ENCODE data around the gene TBC1D5. TPM values are rescaled to one million over a fixed set of nuclear protein-coding genes. Genes with fewer than 3 reads are reported as not detected.

TBC1D5 gene
- total RNA-seq, 1 experiment from 2014 or later, result 33.9 TPM

- DNase-seq (ENCODE audit: low read depth, low spot score) (peak; percentile 10), ATAC-seq (no peak)
- BruUV-seq (replicated peaks), result no TSS peak
- no peak overlapping the region for H3K9ac ChIP-seq (ENCODE audit: low read length)
- RAD21 ChIA-PET (ENCODE audit: low non-redundant PET in 1 of 2, low total read pairs in 2 of 2, uncharacterized antibody in 2 of 2, unreplicated experiment in 2 of 2), result no interaction called here
- no peaks in the 10 kb centered on the region for H4K20me1 ChIP-seq (ENCODE audit: insufficient read depth)
- no peaks in the 10 kb centered on the region for H3K9me2 ChIP-seq (ENCODE audit: insufficient read depth)
- H3K79me2 ChIP-seq (ENCODE audit: insufficient read depth, low read length), result no peaks in the 10 kb centered on the region
- POLR2A ChIA-PET, result interaction anchor here (0.6 kb wide), 1 partner anchor 911 kb away, joined by 3 read pairs; no protein-coding TSS in a partner anchor
- H3K36me3 ChIP-seq (ENCODE audit: control insufficient read depth in 1 of 2, insufficient read depth in 2 of 2, low read length in 2 of 2), result no peaks in the 10 kb centered on the region
- no peaks in the 10 kb centered on the region for H3K27me3 ChIP-seq (ENCODE audit: insufficient read depth, low read length)
- H3K4me1 ChIP-seq (ENCODE audit: control insufficient read depth in 1 of 2, insufficient read depth in 2 of 2, low read length in 2 of 2), result no peaks in the 10 kb centered on the region
- CTCF ChIA-PET, result no interaction called here
- H2AFZ ChIP-seq (ENCODE audit: low read depth, low read length, poor library complexity, severe bottlenecking), result no peak overlapping the region
- no peak overlapping the region for H3K4me3 ChIP-seq (replicated peaks in 1 of 2; ENCODE audit: low read depth in 1 of 2, low read length in 2 of 2)
- no peak overlapping the region for H3K27ac ChIP-seq (ENCODE audit: low read depth, low read length)
- no peaks in the 10 kb centered on the region for H3K9me3 ChIP-seq (ENCODE audit: control insufficient read depth in 1 of 2, insufficient read depth in 1 of 2, low read depth in 1 of 2, low read length in 2 of 2)
- no peak for TF ChIP-seq CBX3 (IDR thresholded peaks at IDR 0.05; ENCODE audit: low read depth)
- no peak for TF ChIP-seq SRF (IDR thresholded peaks at IDR 0.05; ENCODE audit: low read depth)
- no peak for TF ChIP-seq EGR1 (IDR thresholded peaks at IDR 0.05; ENCODE audit: low read depth)
- TF ChIP-seq CEBPB (IDR thresholded peaks at IDR 0.05; ENCODE audit: low read depth), result no peak
- no peak for TF ChIP-seq EZH2phosphoT487 (IDR thresholded peaks at IDR 0.05; ENCODE audit: borderline replicate concordance)
- no peak for TF ChIP-seq ATF3 (IDR thresholded peaks at IDR 0.05)
- no peak for TF ChIP-seq YY1 (IDR thresholded peaks at IDR 0.05; ENCODE audit: extremely low read depth, insufficient replicate concordance, low read depth, low read length)
- no peak for TF ChIP-seq MAX (IDR thresholded peaks at IDR 0.05)
- H3K4me2 ChIP-seq (ENCODE audit: low read length), result no peak overlapping the region
- intact Hi-C loops (cut with micrococcal nuclease), result no loop called here
These were observed 263.8 kb downstream of the TBC1D5 start for GRCh38 chr3:17478673-17479072.

- no peak for TF ChIP-seq ATF3 (IDR thresholded peaks at IDR 0.05)
- TF ChIP-seq RAD21 (IDR thresholded peaks at IDR 0.05; ENCODE audit: low read depth), result peak; percentile 44
- peak in 2 of 3 experiments; percentile 20 to 34; a peak in 3 of 6 replicates for TF ChIP-seq CTCF (IDR thresholded peaks at IDR 0.05 in 2 of 3, conservative IDR thresholded peaks at IDR 0.05 in 1 of 3; ENCODE audit: borderline replicate concordance in 1 of 3, insufficient read depth in 1 of 3, low read depth in 2 of 3, low read length in 2 of 3)
- Histone ChIP-seq H4K20me1 (ENCODE audit: insufficient read depth) (no peaks in the 10 kb centered on the region), H3K4me2 (ENCODE audit: low read length) (no peak overlapping the region), H3K4me3 (replicated peaks in 1 of 2; ENCODE audit: low read depth in 1 of 2, low read length in 2 of 2) (no peak overlapping the region), H3K79me2 (ENCODE audit: insufficient read depth, low read length) (no peaks in the 10 kb centered on the region), H3K27me3 (ENCODE audit: insufficient read depth, low read length) (no peaks in the 10 kb centered on the region), H3K27ac (ENCODE audit: low read depth, low read length) (no peak overlapping the region), H3K4me1 (ENCODE audit: control insufficient read depth in 1 of 2, insufficient read depth in 2 of 2, low read length in 2 of 2) (no peaks in the 10 kb centered on the region), H3K9ac (ENCODE audit: low read length) (no peak overlapping the region), H3K9me3 (ENCODE audit: control insufficient read depth in 1 of 2, insufficient read depth in 1 of 2, low read depth in 1 of 2, low read length in 2 of 2) (no peaks in the 10 kb centered on the region), H2AFZ (ENCODE audit: low read depth, low read length, poor library complexity, severe bottlenecking) (no peak overlapping the region), H3K9me2 (ENCODE audit: insufficient read depth) (no peaks in the 10 kb centered on the region), H3K36me3 (ENCODE audit: control insufficient read depth in 1 of 2, insufficient read depth in 2 of 2, low read length in 2 of 2) (no peaks in the 10 kb centered on the region)
- intact Hi-C loops (cut with micrococcal nuclease), result no loop called here
- no peak for ATAC-seq
- POLR2A ChIA-PET, result no interaction called here
- CTCF ChIA-PET, result interaction anchor here (0.9 kb wide), 1 partner anchor 35 kb away, joined by 3 read pairs; no protein-coding TSS in a partner anchor
- DNase-seq (ENCODE audit: low read depth, low spot score), result no peak
- no TSS peak for BruUV-seq (replicated peaks)
- RAD21 ChIA-PET (ENCODE audit: low non-redundant PET in 1 of 2, low total read pairs in 2 of 2, uncharacterized antibody in 2 of 2, unreplicated experiment in 2 of 2), result no interaction called here
These were observed 268.7 kb downstream of the TBC1D5 start for GRCh38 chr3:17473761-17474160.

All from HCT116 (cell line).